ENCODE measurements around the gene PHTF2. TPM values are rescaled to one million over a fixed set of nuclear protein-coding genes. Genes with fewer than 3 reads are reported as not detected.

The PHTF2 gene
- polyA plus RNA-seq, 1 of the 3 experiments (the other 2 are of a cell fraction), result 21.2 TPM

- 83% methylated on average over 10 of the region's 10 CpGs for WGBS (ENCODE audit: low lambda C conversion rate)
- no peaks in the 10 kb centered on the region for H3K79me2 ChIP-seq (ENCODE audit: insufficient read depth)
- H3K9ac ChIP-seq, result no peak overlapping the region
- TF ChIP-seq FOSL2 (IDR thresholded peaks at IDR 0.05; ENCODE audit: borderline replicate concordance, low read depth) (no peak), MXI1 (IDR thresholded peaks at IDR 0.05; ENCODE audit: low read depth, low read length) (no peak), JUND (IDR thresholded peaks at IDR 0.05) (no peak), RAD21 (IDR thresholded peaks at IDR 0.05; ENCODE audit: low read length) (no peak), FOXM1 (IDR thresholded peaks at IDR 0.05; ENCODE audit: low read depth) (no peak), EZH2phosphoT487 (IDR thresholded peaks at IDR 0.05; ENCODE audit: borderline replicate concordance, low read depth) (no peak), GABPA (IDR thresholded peaks at IDR 0.05; ENCODE audit: low read depth) (no peak)
- CTCF ChIA-PET, result interaction anchor here (1.3 kb wide), 1 partner anchor 14 kb away, joined by 4 read pairs; no protein-coding TSS in a partner anchor
- POLR2A ChIA-PET, result no interaction called here
- no peaks in the 10 kb centered on the region for H3K9me3 ChIP-seq
- H4K20me1 ChIP-seq (ENCODE audit: insufficient read depth), result no peaks in the 10 kb centered on the region
- no peak overlapping the region for H2AFZ ChIP-seq (ENCODE audit: low read depth)
- no peak for DNase-seq
- H3K4me2 ChIP-seq, result no peak overlapping the region
- H3K27me3 ChIP-seq (ENCODE audit: insufficient read depth), result no peaks in the 10 kb centered on the region
- peaks cover 0 to 4% of the 10 kb centered on the region in 2 experiments; a peak in 2 of 4 replicates for H3K4me1 ChIP-seq (ENCODE audit: control insufficient read depth in 1 of 2, insufficient read depth in 2 of 2, low read depth in 1 of 2, low read length in 1 of 2)
- no peak overlapping the region for H3K27ac ChIP-seq (ENCODE audit: low read depth in 2 of 2, low read length in 1 of 2)
- H3K4me3 ChIP-seq (ENCODE audit: low read depth in 2 of 2, low read length in 1 of 2), result no peak overlapping the region
- no peaks in the 10 kb centered on the region for H3K36me3 ChIP-seq (replicated peaks in 1 of 2; ENCODE audit: control insufficient read depth in 1 of 2, insufficient read depth in 2 of 2, low read length in 1 of 2)
- H3K9me2 ChIP-seq, result no peaks in the 10 kb centered on the region
- H3F3A ChIP-seq (replicated peaks; ENCODE audit: insufficient read depth), result no peaks in the 10 kb centered on the region
Measured at GRCh38 chr7:78006063-78006755, 207.6 kb downstream of the PHTF2 start.

Small RNA genes within 50 kb of the gene (small RNA-seq; reads per million reads assigned to genes)
- 0 reads per million in 7 experiments for gene RF00019

Other genes starting within 250 kb of the PHTF2 start
- gene RSBN1L, start 102.3 kb upstream of the PHTF2 start, polyA plus RNA-seq (2012; rRNA removed), result 5.6 and 6.5 TPM in 2 replicates
- 24.8 and 32.5 TPM in 2 replicates for gene TMEM60, start 339 bp upstream of the PHTF2 start, polyA plus RNA-seq (2012; rRNA removed)